Keratinocyte (primary cell): ENCODE results near the gene PPRC1. TPM values are rescaled to one million over a fixed set of nuclear protein-coding genes. Genes with fewer than 3 reads are reported as not detected.

Source experiments
- DNase-seq: peaks from one replicate; pipeline ENCODE4 v3.0.0-alpha.2; 2011; ENCODE audit warnings: low read depth, missing footprints, low spot score
- FAIRE-seq: peaks from 2 replicates; lab custom pipeline; 2011; peaks lifted over from hg19 to GRCh38; lab: Jason Lieb, UNC
- H2AFZ ChIP-seq: 2 replicates; pipeline ENCODE4 v1.6.0; 2012; ENCODE audit warnings: low read length, control low read depth, inconsistent platforms; ENCODE audit not compliant: control insufficient read depth
- H3K27ac ChIP-seq: 2 replicates; pipeline ENCODE4 v1.5.1; 2011; ENCODE audit warnings: low read length; ENCODE audit not compliant: control insufficient read depth, insufficient read depth
- H3K27me3 ChIP-seq: 3 replicates; pipeline ENCODE4 v1.6.0; 2011; ENCODE audit warnings: low read length; ENCODE audit not compliant: control insufficient read depth, insufficient read depth; ENCODE audit errors: extremely low read depth
- H3K36me3 ChIP-seq, 2 experiments: 2 replicates in 1 of 2; 3 replicates in 1 of 2; pipeline ENCODE4 v1.5.1; 2011; ENCODE audit warnings: low read length in 2 of 2, mild to moderate bottlenecking in 1 of 2; ENCODE audit not compliant: control insufficient read depth in 2 of 2, insufficient read depth in 2 of 2; ENCODE audit errors: extremely low read depth in 1 of 2
- H3K4me1 ChIP-seq: 3 replicates; pipeline ENCODE4 v1.5.1; 2011; ENCODE audit warnings: low read length; ENCODE audit not compliant: control insufficient read depth, insufficient read depth; ENCODE audit errors: extremely low read depth
- H3K4me2 ChIP-seq: 3 replicates; pipeline ENCODE4 v1.6.0; 2011; ENCODE audit warnings: low read depth, low read length; ENCODE audit not compliant: control insufficient read depth, insufficient read depth; ENCODE audit errors: extremely low read depth
- H3K4me3 ChIP-seq, 3 experiments: fragments of 200-600 bp in 1 of 3; sonication (generic) in 1 of 3; 2 replicates in 2 of 3; 3 replicates in 1 of 3; pipeline ENCODE4 v1.5.1; 2011 to 2016; ENCODE audit warnings: low read length in 3 of 3, mild to moderate bottlenecking in 3 of 3, control low read depth in 2 of 3, inconsistent platforms in 1 of 3, low read depth in 1 of 3, mixed read lengths in 1 of 3, mixed run types in 1 of 3, moderate library complexity in 1 of 3; ENCODE audit not compliant: control insufficient read depth in 2 of 3, insufficient read depth in 2 of 3; ENCODE audit errors: extremely low read depth in 1 of 3
- H3K79me2 ChIP-seq: 2 replicates; pipeline ENCODE4 v1.6.0; 2012; ENCODE audit warnings: low read length; ENCODE audit not compliant: control insufficient read depth, insufficient read depth
- H3K9ac ChIP-seq: 3 replicates; pipeline ENCODE4 v1.6.0; 2011; ENCODE audit warnings: low read length; ENCODE audit not compliant: control insufficient read depth, insufficient read depth; ENCODE audit errors: extremely low read depth
- H3K9me1 ChIP-seq: 3 replicates; pipeline ENCODE4 v1.6.0; 2011; ENCODE audit warnings: low read length; ENCODE audit not compliant: control insufficient read depth, insufficient read depth; ENCODE audit errors: extremely low read depth
- H3K9me3 ChIP-seq: 2 replicates; pipeline ENCODE4 v1.5.1; 2012; ENCODE audit warnings: low read depth, low read length; ENCODE audit not compliant: control insufficient read depth
- H4K20me1 ChIP-seq: 3 replicates; pipeline ENCODE4 v1.6.0; 2011; ENCODE audit warnings: low read length; ENCODE audit not compliant: control insufficient read depth, insufficient read depth; ENCODE audit errors: extremely low read depth
- EZH2 ChIP-seq: IDR thresholded peaks from one replicate; pipeline ENCODE4 v1.6.1; 2012; ENCODE audit warnings: inconsistent platforms, mild to moderate bottlenecking, low read length, moderate library complexity
- dilution Hi-C: fragments of 300-500 bp; cut with MboI; formaldehyde crosslinking; loops from one replicate; pipeline ENCODE4 v1.7.0; 2020; ENCODE audit warnings: low sequenced_read_pairs; ENCODE audit not compliant: extremely low pct_ligation_motif_present
- polyA plus RNA-seq, 5 experiments: library from polyadenylated mRNA; depleted of rRNA in 3 of 5; stranded (reverse) in 3 of 5; stranded (forward) in 1 of 5; unstranded in 1 of 5; fragments of >200 nt; gene quantifications; 1 replicate in 1 of 5; 2 replicates in 3 of 5; 3 replicates in 1 of 5; pipeline versions ENCODE4 v1.2.1 to v1.2.3, GENCODE V29; 2011 to 2012; ENCODE audit warnings: missing spikeins in 2 of 5, low read depth in 1 of 5, low replicate concordance in 1 of 5
- TF ChIP-seq, protein P1 (sequence below), 3 experiments: IDR thresholded peaks in 1 of 3; conservative IDR thresholded peaks in 1 of 3; optimal IDR thresholded peaks in 1 of 3; 2 replicates in 2 of 3; 3 replicates in 1 of 3; pipeline versions ENCODE3 to v1.5.1; 2011; ENCODE audit warnings: low read length in 3 of 3, mild to moderate bottlenecking in 3 of 3, moderate library complexity in 2 of 3, control low read depth in 1 of 3, inconsistent platforms in 1 of 3; ENCODE audit not compliant: insufficient read depth in 2 of 3; ENCODE audit errors: extremely low read depth in 1 of 3

Gene PPRC1
- polyA plus RNA-seq, 1 donor (not counting 4 experiments of a cell fraction or from before 2014, with no cell fraction given): 17.9 TPM

GRCh38 chr10:102159831-102160230 is 27.0 kb downstream of the PPRC1 start:
- no peak for FAIRE-seq
- dilution Hi-C loops: no loop called here

DNA sequence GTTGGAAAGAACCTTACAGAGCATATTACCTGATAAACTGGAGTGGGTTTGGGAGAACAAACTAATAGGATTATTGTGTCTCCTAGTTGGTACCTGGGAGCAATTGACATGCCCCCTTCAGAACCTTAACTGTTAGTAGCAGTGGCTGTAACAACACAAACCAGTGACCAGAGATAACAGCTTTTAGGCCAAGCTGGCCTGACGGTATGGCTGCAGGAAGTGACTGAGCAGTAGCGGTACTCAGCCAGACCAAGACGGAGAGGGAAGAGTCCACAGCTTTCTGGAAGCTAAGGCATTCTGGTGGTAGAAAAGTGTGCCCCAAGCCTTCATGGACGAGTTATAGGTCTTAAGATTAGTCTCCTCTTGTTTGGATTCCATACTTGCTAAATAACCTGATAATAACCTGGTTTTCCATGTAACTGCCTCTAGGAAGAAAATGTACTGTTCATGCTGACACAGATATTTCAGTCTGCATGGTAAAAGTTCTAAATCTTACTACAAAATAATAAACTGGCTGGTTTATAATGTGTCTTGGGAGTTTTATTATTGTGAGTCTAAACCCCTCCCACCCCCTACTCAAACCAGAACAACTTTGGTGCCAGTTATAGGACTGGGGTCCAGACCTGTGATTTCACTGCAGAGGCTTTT is 30.6 kb downstream of the PPRC1 start:
- no peak overlapping the region for H3K27ac ChIP-seq
- no peak overlapping the region for H3K9ac ChIP-seq
- no peaks in the 10 kb centered on the region for H3K27me3 ChIP-seq
- no peak overlapping the region for H3K4me3 ChIP-seq
- no peak overlapping the region for H2AFZ ChIP-seq
- H3K4me2 ChIP-seq: no peak overlapping the region
- H3K9me3 ChIP-seq: no peaks in the 10 kb centered on the region
- dilution Hi-C loops: no loop called here
- H3K36me3 ChIP-seq: peaks cover 33 to 34% of the 10 kb centered on the region in 2 experiments
- no peaks in the 10 kb centered on the region for H3K9me1 ChIP-seq
- FAIRE-seq (no peak), DNase-seq (no peak)
- no peaks in the 10 kb centered on the region for H4K20me1 ChIP-seq
- no peaks in the 10 kb centered on the region for H3K4me1 ChIP-seq
- TF ChIP-seq, protein P1, sequence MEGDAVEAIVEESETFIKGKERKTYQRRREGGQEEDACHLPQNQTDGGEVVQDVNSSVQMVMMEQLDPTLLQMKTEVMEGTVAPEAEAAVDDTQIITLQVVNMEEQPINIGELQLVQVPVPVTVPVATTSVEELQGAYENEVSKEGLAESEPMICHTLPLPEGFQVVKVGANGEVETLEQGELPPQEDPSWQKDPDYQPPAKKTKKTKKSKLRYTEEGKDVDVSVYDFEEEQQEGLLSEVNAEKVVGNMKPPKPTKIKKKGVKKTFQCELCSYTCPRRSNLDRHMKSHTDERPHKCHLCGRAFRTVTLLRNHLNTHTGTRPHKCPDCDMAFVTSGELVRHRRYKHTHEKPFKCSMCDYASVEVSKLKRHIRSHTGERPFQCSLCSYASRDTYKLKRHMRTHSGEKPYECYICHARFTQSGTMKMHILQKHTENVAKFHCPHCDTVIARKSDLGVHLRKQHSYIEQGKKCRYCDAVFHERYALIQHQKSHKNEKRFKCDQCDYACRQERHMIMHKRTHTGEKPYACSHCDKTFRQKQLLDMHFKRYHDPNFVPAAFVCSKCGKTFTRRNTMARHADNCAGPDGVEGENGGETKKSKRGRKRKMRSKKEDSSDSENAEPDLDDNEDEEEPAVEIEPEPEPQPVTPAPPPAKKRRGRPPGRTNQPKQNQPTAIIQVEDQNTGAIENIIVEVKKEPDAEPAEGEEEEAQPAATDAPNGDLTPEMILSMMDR (optimal IDR thresholded peaks at IDR 0.05 in 1 of 3, IDR thresholded peaks at IDR 0.05 in 1 of 3, conservative IDR thresholded peaks at IDR 0.05 in 1 of 3; ENCODE audit: extremely low read depth in 1 of 3, insufficient read depth in 2 of 3, low read length in 3 of 3): no peak
- no peak for TF ChIP-seq EZH2
- H3K79me2 ChIP-seq: peaks cover 2% of the 10 kb centered on the region

More at GRCh38 chr10:102159831-102160230, 27.0 kb downstream of the PPRC1 start:
- DNase-seq: no peak
- Histone ChIP-seq H3K27me3 (no peaks in the 10 kb centered on the region), H4K20me1 (peaks cover 6% of the 10 kb centered on the region), H3K4me3 (no peak overlapping the region), H3K36me3 (peaks cover 42 to 52% of the 10 kb centered on the region in 2 experiments), H3K27ac (no peak overlapping the region), H3K9me1 (no peaks in the 10 kb centered on the region), H3K4me2 (no peak overlapping the region), H3K9ac (no peak overlapping the region), H2AFZ (no peak overlapping the region), H3K4me1 (no peaks in the 10 kb centered on the region), H3K79me2 (peaks cover 30% of the 10 kb centered on the region), H3K9me3 (no peaks in the 10 kb centered on the region)
- TF ChIP-seq EZH2: no peak
- TF ChIP-seq, protein P1 (optimal IDR thresholded peaks at IDR 0.05 in 1 of 3, IDR thresholded peaks at IDR 0.05 in 1 of 3, conservative IDR thresholded peaks at IDR 0.05 in 1 of 3; ENCODE audit: extremely low read depth in 1 of 3, insufficient read depth in 2 of 3, low read length in 3 of 3): no peak
